Liver (tissue), 9 donors: ENCODE measurements around the gene ESD. TPM values are rescaled to one million over a fixed set of nuclear protein-coding genes. Genes with fewer than 3 reads are reported as not detected.

ENCODE experiments used
- DNase-seq: peaks from one replicate; pipeline ENCODE4 v3.0.0-alpha.2; 2017; ENCODE audit warnings: low spot score
- H3K27ac ChIP-seq, 2 donors: one replicate each; pipeline ENCODE4 v1.7.0; 2013; ENCODE audit warnings: inconsistent platforms in 2 of 2, low read length in 2 of 2, control low read depth in 1 of 2, low read depth in 1 of 2, mild to moderate bottlenecking in 1 of 2
- H3K27me3 ChIP-seq, 4 donors: one replicate each; pipeline versions ENCODE4 v1.6.1 to v1.7.0; 2013; ENCODE audit warnings: low read length in 3 of 4, inconsistent platforms in 1 of 4, mild to moderate bottlenecking in 1 of 4, moderate library complexity in 1 of 4; ENCODE audit not compliant: control insufficient read depth in 4 of 4, insufficient read depth in 4 of 4
- H3K36me3 ChIP-seq, 4 donors: one replicate each; pipeline versions ENCODE4 v1.6.1 to v1.7.0; 2013; ENCODE audit warnings: low read length in 3 of 4, mild to moderate bottlenecking in 3 of 4, low read depth in 1 of 4, moderate library complexity in 1 of 4; ENCODE audit not compliant: control insufficient read depth in 4 of 4, insufficient read depth in 3 of 4
- H3K4me1 ChIP-seq, 4 donors: one replicate each; pipeline versions ENCODE4 v1.6.1 to v1.7.0; 2013; ENCODE audit warnings: low read length in 3 of 4, mild to moderate bottlenecking in 3 of 4, moderate library complexity in 1 of 4; ENCODE audit not compliant: control insufficient read depth in 4 of 4, insufficient read depth in 4 of 4
- H3K4me3 ChIP-seq, 3 donors: one replicate each; pipeline versions ENCODE4 v1.6.1 to v1.7.0; 2013; ENCODE audit warnings: low read length in 3 of 3, control low read depth in 1 of 3, low read depth in 1 of 3, mild to moderate bottlenecking in 1 of 3
- H3K9ac ChIP-seq, 2 donors: one replicate each; pipeline ENCODE4 v1.7.0; 2013; ENCODE audit warnings: low read length in 2 of 2, mild to moderate bottlenecking in 2 of 2, moderate library complexity in 2 of 2, control low read depth in 1 of 2, low read depth in 1 of 2
- H3K9me3 ChIP-seq, 4 donors: one replicate each; pipeline versions ENCODE4 v1.6.1 to v1.7.0; 2013; ENCODE audit warnings: low read length in 3 of 4; ENCODE audit not compliant: control insufficient read depth in 4 of 4
- ATF3 ChIP-seq: IDR thresholded peaks from 2 replicates; pipeline ENCODE4 v1.6.1; 2016; ENCODE audit warnings: antibody characterized with exemption
- EGR1 ChIP-seq, 2 donors: IDR thresholded peaks; 2 replicates each; pipeline ENCODE4 v1.6.1; 2016 to 2018; ENCODE audit warnings: antibody characterized with exemption in 2 of 2, low read depth in 2 of 2
- FOXA2 ChIP-seq: IDR thresholded peaks from 2 replicates; pipeline ENCODE4 v1.6.1; 2016; ENCODE audit warnings: antibody characterized with exemption
- GABPA ChIP-seq, 2 donors: IDR thresholded peaks in 1 of 2; conservative IDR thresholded peaks in 1 of 2; 2 replicates each; pipeline ENCODE4 v1.6.1; 2016; ENCODE audit warnings: antibody characterized with exemption in 2 of 2, mild to moderate bottlenecking in 1 of 2, moderate library complexity in 1 of 2
- HNF4A ChIP-seq, 2 donors: conservative IDR thresholded peaks; 2 replicates each; pipeline ENCODE4 v1.6.1; 2016; ENCODE audit warnings: antibody characterized with exemption in 2 of 2, mild to moderate bottlenecking in 2 of 2
- HNF4G ChIP-seq: IDR thresholded peaks from 2 replicates; pipeline ENCODE4 v1.6.1; 2016; ENCODE audit warnings: antibody characterized with exemption
- JUND ChIP-seq, 2 donors: IDR thresholded peaks; 2 replicates each; pipeline ENCODE4 v1.6.1; 2016; ENCODE audit warnings: antibody characterized with exemption in 2 of 2
- MAX ChIP-seq: IDR thresholded peaks from 2 replicates; pipeline ENCODE4 v1.6.1; 2016; ENCODE audit warnings: antibody characterized with exemption
- NR2F2 ChIP-seq: IDR thresholded peaks from 2 replicates; pipeline ENCODE4 v1.6.1; 2016; ENCODE audit warnings: antibody characterized with exemption
- RXRA ChIP-seq, 2 donors: IDR thresholded peaks; 2 replicates each; pipeline ENCODE4 v1.6.1; 2017 to 2018; ENCODE audit warnings: antibody characterized with exemption in 2 of 2, mild to moderate bottlenecking in 1 of 2
- SP1 ChIP-seq: IDR thresholded peaks from 2 replicates; pipeline ENCODE4 v1.6.1; 2018; ENCODE audit warnings: antibody characterized with exemption, mild to moderate bottlenecking
- TAF1 ChIP-seq: conservative IDR thresholded peaks from 2 replicates; pipeline ENCODE4 v1.6.1; 2016; ENCODE audit warnings: antibody characterized with exemption, mild to moderate bottlenecking
- YY1 ChIP-seq: IDR thresholded peaks from 2 replicates; pipeline ENCODE4 v1.6.1; 2016; ENCODE audit warnings: antibody characterized with exemption, mild to moderate bottlenecking
- WGBS: extraction: QIAGEN DNeasy Blood & Tissue Kit; methylation state at CpG from one replicate; pipeline ENCODE4 v1.1.7; 2013; 5-methylcytosine and 5-hydroxymethylcytosine counted together
- polyA plus RNA-seq, 2 donors: library from polyadenylated mRNA; stranded (reverse) in 1 of 2; unstranded in 1 of 2; fragments of 200-250 nt in 1 of 2; fragments of >200 nt in 1 of 2; fragmentation: Nextera tagmentation in 1 of 2; extraction: Ambion mirVana in 1 of 2; gene quantifications; one replicate each; pipeline versions ENCODE4 v1.2.1 to v1.2.3, GENCODE V29; 2013 to 2015
- total RNA-seq, 2 donors: library from RNA; depleted of rRNA; stranded (reverse); fragments of >200 nt; gene quantifications; one replicate each; pipeline ENCODE4 v1.2.3, GENCODE V29; 2014
- TF ChIP-seq, protein P1 (sequence below): fragments of 150-350 bp; IDR thresholded peaks from 2 replicates; pipeline ENCODE4 v1.5.1; 2017; ENCODE audit warnings: improper control_type of control experiment, low read depth, low read length; ENCODE audit not compliant: missing input control
- TF ChIP-seq, protein P2 (sequence below): IDR thresholded peaks from 2 replicates; pipeline ENCODE4 v1.6.1; 2016; ENCODE audit warnings: antibody characterized with exemption, mild to moderate bottlenecking
- donor health status: healthy.
- donor health status: healthy.
- donor health status: healthy.
- donor health status: healthy.
- donor health status: healthy.

Gene ESD
- total and polyA plus RNA-seq, 4 donors = 63.3 to 146 (median 72.0) TPM

- no peak for DNase-seq
- no peaks in the 10 kb centered on the region for H3K27me3 ChIP-seq
- WGBS = 88% methylated on average over 2 of the region's 2 CpGs
- no peak overlapping the region for H3K4me3 ChIP-seq
- H3K36me3 ChIP-seq = peaks cover 2 to 68% (median 58%) of the 10 kb centered on the region in 4 donors
- H3K27ac ChIP-seq = no peak overlapping the region
- H3K9ac ChIP-seq = no peak overlapping the region
- no peaks in the 10 kb centered on the region for H3K9me3 ChIP-seq
- no peaks in the 10 kb centered on the region for H3K4me1 ChIP-seq
- TF ChIP-seq RXRA (IDR thresholded peaks at IDR 0.05) (no peak), ATF3 (no peak), HNF4A (conservative IDR thresholded peaks at IDR 0.05) (no peak), EGR1 (IDR thresholded peaks at IDR 0.05; ENCODE audit: low read depth in 2 of 2) (no peak), HNF4G (no peak), TAF1 (no peak), SP1 (no peak), FOXA2 (no peak)
Observed at GRCh38 chr13:46782691-46783090, 14.3 kb downstream of the ESD start.

- WGBS = 97% methylated on average over 1 of the region's 1 CpG
Observed at GRCh38 chr13:46782066-46782465, 14.9 kb downstream of the ESD start.

More at GRCh38 chr13:46782066-46782465, 14.9 kb downstream of the ESD start:
- no peak for TF ChIP-seq ATF3
- no peak for TF ChIP-seq GABPA (IDR thresholded peaks at IDR 0.05 in 1 of 2, conservative IDR thresholded peaks at IDR 0.05 in 1 of 2)
- no peak for TF ChIP-seq HNF4A (conservative IDR thresholded peaks at IDR 0.05)
- no peak for TF ChIP-seq TAF1
- TF ChIP-seq SP1 = no peak
- no peak for TF ChIP-seq JUND (IDR thresholded peaks at IDR 0.05)
- TF ChIP-seq NR2F2 = no peak
- TF ChIP-seq, protein P1, sequence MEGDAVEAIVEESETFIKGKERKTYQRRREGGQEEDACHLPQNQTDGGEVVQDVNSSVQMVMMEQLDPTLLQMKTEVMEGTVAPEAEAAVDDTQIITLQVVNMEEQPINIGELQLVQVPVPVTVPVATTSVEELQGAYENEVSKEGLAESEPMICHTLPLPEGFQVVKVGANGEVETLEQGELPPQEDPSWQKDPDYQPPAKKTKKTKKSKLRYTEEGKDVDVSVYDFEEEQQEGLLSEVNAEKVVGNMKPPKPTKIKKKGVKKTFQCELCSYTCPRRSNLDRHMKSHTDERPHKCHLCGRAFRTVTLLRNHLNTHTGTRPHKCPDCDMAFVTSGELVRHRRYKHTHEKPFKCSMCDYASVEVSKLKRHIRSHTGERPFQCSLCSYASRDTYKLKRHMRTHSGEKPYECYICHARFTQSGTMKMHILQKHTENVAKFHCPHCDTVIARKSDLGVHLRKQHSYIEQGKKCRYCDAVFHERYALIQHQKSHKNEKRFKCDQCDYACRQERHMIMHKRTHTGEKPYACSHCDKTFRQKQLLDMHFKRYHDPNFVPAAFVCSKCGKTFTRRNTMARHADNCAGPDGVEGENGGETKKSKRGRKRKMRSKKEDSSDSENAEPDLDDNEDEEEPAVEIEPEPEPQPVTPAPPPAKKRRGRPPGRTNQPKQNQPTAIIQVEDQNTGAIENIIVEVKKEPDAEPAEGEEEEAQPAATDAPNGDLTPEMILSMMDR = no peak
- TF ChIP-seq MAX = no peak
- TF ChIP-seq, protein P2, sequence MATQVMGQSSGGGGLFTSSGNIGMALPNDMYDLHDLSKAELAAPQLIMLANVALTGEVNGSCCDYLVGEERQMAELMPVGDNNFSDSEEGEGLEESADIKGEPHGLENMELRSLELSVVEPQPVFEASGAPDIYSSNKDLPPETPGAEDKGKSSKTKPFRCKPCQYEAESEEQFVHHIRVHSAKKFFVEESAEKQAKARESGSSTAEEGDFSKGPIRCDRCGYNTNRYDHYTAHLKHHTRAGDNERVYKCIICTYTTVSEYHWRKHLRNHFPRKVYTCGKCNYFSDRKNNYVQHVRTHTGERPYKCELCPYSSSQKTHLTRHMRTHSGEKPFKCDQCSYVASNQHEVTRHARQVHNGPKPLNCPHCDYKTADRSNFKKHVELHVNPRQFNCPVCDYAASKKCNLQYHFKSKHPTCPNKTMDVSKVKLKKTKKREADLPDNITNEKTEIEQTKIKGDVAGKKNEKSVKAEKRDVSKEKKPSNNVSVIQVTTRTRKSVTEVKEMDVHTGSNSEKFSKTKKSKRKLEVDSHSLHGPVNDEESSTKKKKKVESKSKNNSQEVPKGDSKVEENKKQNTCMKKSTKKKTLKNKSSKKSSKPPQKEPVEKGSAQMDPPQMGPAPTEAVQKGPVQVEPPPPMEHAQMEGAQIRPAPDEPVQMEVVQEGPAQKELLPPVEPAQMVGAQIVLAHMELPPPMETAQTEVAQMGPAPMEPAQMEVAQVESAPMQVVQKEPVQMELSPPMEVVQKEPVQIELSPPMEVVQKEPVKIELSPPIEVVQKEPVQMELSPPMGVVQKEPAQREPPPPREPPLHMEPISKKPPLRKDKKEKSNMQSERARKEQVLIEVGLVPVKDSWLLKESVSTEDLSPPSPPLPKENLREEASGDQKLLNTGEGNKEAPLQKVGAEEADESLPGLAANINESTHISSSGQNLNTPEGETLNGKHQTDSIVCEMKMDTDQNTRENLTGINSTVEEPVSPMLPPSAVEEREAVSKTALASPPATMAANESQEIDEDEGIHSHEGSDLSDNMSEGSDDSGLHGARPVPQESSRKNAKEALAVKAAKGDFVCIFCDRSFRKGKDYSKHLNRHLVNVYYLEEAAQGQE = no peak
- TF ChIP-seq EGR1 (IDR thresholded peaks at IDR 0.05; ENCODE audit: low read depth in 2 of 2) = no peak
- no peak for TF ChIP-seq YY1
- Histone ChIP-seq H3K9ac (no peak overlapping the region), H3K36me3 (peaks cover 4 to 74% (median 60%) of the 10 kb centered on the region in 4 donors), H3K27me3 (no peaks in the 10 kb centered on the region), H3K9me3 (no peaks in the 10 kb centered on the region), H3K4me1 (no peaks in the 10 kb centered on the region), H3K27ac (no peak overlapping the region), H3K4me3 (no peak overlapping the region)
- no peak for DNase-seq
